IPS-NIHi7 (cell line): Measurements from ENCODE around the gene DGCR2.
A peak's percentile ranks its signal among the peaks of the same experiment; 100 is the strongest.
"Not testable (repeated sequence)": the region's sequence is repeated elsewhere in the genome, so short reads cannot be mapped to it uniquely, and the experiment has no call there.

Experiments
- DNase-seq: peaks from one replicate; pipeline ENCODE4 v3.0.0; 2012; ENCODE audit warnings: mixed read lengths; ENCODE audit errors: extremely low spot score

DGCR2 gene

GRCh38 chr22:19042285-19043120 lies 79.7 kb downstream of the DGCR2 start:
- no peak for DNase-seq

- no peak for DNase-seq
Observed at GRCh38 chr22:19041704-19042074, 80.5 kb downstream of the DGCR2 start.

- DNase-seq: no peak
Observed at GRCh38 chr22:19040888-19041703, 81.1 kb downstream of the DGCR2 start.

GRCh38 chr22:19040391-19040861 lies 81.8 kb downstream of the DGCR2 start:
- DNase-seq: no peak

- no peak for DNase-seq
Observed at GRCh38 chr22:19039796-19040280, 82.4 kb downstream of the DGCR2 start.

GRCh38 chr22:19039448-19039780 lies 82.8 kb downstream of the DGCR2 start:
- DNase-seq: no peak

GRCh38 chr22:19038728-19039447 lies 83.3 kb downstream of the DGCR2 start:
- DNase-seq: peak; percentile 18

GRCh38 chr22:19038164-19038546 lies 84.1 kb downstream of the DGCR2 start:
- DNase-seq: peak; percentile 5

- peak; percentile 6 for DNase-seq
Observed at GRCh38 chr22:19037282-19038163, 84.7 kb downstream of the DGCR2 start.

GRCh38 chr22:19036523-19037273 lies 85.5 kb downstream of the DGCR2 start:
- peak; percentile 39 for DNase-seq

- DNase-seq: no peak
Observed at GRCh38 chr22:19036229-19036522, 86.0 kb downstream of the DGCR2 start.

- peak; percentile 71 for DNase-seq
Observed at GRCh38 chr22:19035474-19036228, 86.6 kb downstream of the DGCR2 start.

- not testable (repeated sequence) for DNase-seq
Observed at GRCh38 chr22:19035126-19035473, 87.1 kb downstream of the DGCR2 start.

GRCh38 chr22:19034724-19035120 lies 87.5 kb downstream of the DGCR2 start:
- DNase-seq: not testable (repeated sequence)

- DNase-seq: not testable (repeated sequence)
Observed at GRCh38 chr22:19034031-19034723, 88.0 kb downstream of the DGCR2 start.

GRCh38 chr22:19033568-19033905 lies 88.7 kb downstream of the DGCR2 start:
- not testable (repeated sequence) for DNase-seq

- DNase-seq: not testable (repeated sequence)
Observed at GRCh38 chr22:19032898-19033567, 89.2 kb downstream of the DGCR2 start.

GRCh38 chr22:19032156-19032785 lies 89.9 kb downstream of the DGCR2 start:
- not testable (repeated sequence) for DNase-seq
